GM12874 (cell line): Measurements from ENCODE around the gene PPP2R2C.

Experiments used
- TF ChIP-seq, protein P1 (sequence below): IDR thresholded peaks from 2 replicates; pipeline ENCODE4 v1.5.1; 2011; ENCODE audit warnings: low read depth, mild to moderate bottlenecking, control low read depth, low read length, moderate library complexity; ENCODE audit not compliant: insufficient read depth

The PPP2R2C gene

GRCh38 chr4:6425336-6425735, 47.1 kb downstream of the PPP2R2C start:
- TF ChIP-seq, protein P1, sequence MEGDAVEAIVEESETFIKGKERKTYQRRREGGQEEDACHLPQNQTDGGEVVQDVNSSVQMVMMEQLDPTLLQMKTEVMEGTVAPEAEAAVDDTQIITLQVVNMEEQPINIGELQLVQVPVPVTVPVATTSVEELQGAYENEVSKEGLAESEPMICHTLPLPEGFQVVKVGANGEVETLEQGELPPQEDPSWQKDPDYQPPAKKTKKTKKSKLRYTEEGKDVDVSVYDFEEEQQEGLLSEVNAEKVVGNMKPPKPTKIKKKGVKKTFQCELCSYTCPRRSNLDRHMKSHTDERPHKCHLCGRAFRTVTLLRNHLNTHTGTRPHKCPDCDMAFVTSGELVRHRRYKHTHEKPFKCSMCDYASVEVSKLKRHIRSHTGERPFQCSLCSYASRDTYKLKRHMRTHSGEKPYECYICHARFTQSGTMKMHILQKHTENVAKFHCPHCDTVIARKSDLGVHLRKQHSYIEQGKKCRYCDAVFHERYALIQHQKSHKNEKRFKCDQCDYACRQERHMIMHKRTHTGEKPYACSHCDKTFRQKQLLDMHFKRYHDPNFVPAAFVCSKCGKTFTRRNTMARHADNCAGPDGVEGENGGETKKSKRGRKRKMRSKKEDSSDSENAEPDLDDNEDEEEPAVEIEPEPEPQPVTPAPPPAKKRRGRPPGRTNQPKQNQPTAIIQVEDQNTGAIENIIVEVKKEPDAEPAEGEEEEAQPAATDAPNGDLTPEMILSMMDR: no peak

DNA sequence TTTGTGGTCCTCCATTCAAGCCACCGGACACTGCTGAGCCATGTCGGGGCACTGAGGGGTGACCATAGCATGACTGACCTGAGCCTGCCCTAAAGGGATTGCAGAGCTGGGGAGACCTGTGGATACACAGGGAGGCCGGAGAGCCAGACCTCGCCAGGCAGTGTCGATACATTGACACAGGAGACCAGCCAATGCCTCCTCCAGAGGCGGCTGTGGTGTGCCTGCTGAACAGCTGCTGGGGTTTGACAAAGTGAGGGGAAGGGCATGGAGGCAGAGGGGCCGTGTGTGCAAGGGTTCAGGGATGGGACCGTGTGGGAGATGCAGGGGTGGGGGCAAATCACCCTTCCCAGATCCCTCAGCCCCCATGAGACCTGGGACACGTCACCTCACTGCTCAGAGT, 48.0 kb downstream of the PPP2R2C start:
- TF ChIP-seq, protein P1: no peak

DNA sequence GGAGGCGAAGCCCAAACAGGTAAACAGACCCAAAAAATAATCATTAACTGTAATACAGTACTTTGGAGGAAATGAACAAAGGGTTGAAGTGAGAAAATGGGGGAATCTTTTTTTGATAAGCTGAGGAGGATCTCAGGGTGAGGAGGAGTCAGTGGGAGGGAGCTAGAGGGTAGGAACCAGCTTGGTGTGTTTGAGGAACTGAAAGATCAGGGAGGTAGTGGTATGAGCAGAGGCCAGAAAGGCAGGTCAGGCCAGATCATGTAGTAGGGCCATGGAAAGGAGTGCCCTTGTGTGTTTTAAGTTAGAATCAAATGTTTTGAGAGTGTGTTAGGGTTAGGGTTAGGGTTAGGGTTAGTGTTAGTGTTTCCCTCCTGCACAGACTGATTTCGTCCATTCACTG, 48.8 kb downstream of the PPP2R2C start:
- TF ChIP-seq, protein P1: no peak

DNA sequence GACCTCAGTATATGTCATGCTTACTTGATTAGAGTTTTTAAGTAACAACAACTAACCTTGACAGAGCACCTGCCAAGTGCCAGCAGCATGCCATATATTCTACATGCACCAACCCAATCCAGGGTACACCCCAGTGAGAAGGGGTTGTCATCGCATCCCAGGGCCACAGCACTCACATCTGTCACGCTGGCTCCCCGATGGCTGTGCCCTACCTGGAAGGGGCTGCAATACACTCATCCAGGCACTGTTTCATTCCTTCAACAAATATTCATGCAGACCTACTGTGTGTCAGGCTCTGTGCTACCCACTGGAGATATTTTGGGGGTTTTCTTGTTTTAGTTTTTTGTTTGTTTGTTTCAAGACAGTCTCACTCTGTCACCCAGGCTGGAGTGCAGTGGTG, 49.5 kb downstream of the PPP2R2C start:
- TF ChIP-seq, protein P1: no peak

GRCh38 chr4:6422105-6422504, 50.3 kb downstream of the PPP2R2C start:
- TF ChIP-seq, protein P1: no peak

DNA sequence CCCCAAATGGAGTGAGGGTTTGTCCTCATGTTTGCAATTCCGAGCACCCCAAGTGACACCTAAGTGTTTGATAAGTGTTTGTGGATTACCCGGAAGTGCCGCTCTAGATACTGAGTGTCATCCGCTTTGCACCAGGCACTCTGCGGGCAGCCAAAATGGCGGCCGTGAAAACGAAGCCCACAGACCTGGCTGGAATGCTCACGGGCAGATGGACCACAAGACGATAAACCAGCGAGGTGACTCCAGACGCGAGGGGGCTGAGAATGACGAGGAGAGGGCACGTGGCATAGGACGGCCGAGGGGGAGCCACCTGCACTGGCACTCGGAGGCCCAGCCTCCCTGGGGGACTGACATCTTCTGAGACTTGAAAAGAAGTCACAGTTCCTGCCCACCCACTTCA, 51.0 kb downstream of the PPP2R2C start:
- TF ChIP-seq, protein P1: no peak

DNA sequence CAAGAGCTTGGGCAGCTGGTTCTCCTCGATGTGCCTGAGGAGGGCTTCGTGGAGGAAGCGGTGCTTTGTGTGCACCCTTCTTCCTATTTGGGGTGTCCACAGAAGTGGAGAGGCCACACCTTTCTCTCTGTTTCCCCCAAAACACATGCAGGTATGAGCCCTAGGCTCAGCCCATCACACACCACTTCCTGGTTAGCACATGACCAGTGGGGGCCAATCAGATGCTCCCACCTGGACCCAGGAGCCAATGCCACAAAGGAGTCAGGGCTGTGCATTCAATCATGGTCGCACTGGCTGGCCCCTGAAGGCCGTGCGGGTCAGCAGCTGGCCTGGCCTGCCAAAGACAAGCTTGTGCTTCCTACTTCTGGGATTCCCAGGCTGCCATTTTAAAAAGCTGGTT, 51.4 kb downstream of the PPP2R2C start:
- TF ChIP-seq, protein P1: no peak

- TF ChIP-seq, protein P1: no peak
Observed at GRCh38 chr4:6420036-6420435, 52.4 kb downstream of the PPP2R2C start.
